GM12878 (cell line): ENCODE results near the gene PSTPIP2. TPM values are rescaled to one million over a fixed set of nuclear protein-coding genes. Genes with fewer than 3 reads are reported as not detected.

Experiments used
- BMI1 ChIP-seq: fragments of 450-650 bp; IDR thresholded peaks from 2 replicates; pipeline ENCODE4 v1.6.1; 2016; ENCODE audit warnings: mild to moderate bottlenecking, moderate library complexity, borderline replicate concordance
- CREM ChIP-seq: IDR thresholded peaks from 2 replicates; pipeline ENCODE4 v1.6.1; 2014; ENCODE audit warnings: antibody characterized with exemption, low read depth
- IRF5 ChIP-seq: fragments of 450-650 bp; IDR thresholded peaks from 2 replicates; pipeline ENCODE4 v1.6.1; 2017; ENCODE audit warnings: borderline replicate concordance
- JUNB ChIP-seq: IDR thresholded peaks from 2 replicates; pipeline ENCODE4 v1.6.1; 2016; ENCODE audit warnings: antibody characterized with exemption, mild to moderate bottlenecking
- LARP7 ChIP-seq: fragments of 450-650 bp; IDR thresholded peaks from 2 replicates; pipeline ENCODE4 v1.6.1; 2017; ENCODE audit warnings: mild to moderate bottlenecking
- POLR2AphosphoS2 ChIP-seq: IDR thresholded peaks from 2 replicates; pipeline ENCODE4 v1.6.1; 2011; ENCODE audit warnings: low read depth, mild to moderate bottlenecking, low read length, improper control_type of control experiment, moderate library complexity
- POU2F2 ChIP-seq: IDR thresholded peaks from 3 replicates; pipeline ENCODE4 v1.6.1; 2011; ENCODE audit warnings: low read depth, mild to moderate bottlenecking, low read length, borderline replicate concordance
- RAD51 ChIP-seq: fragments of 450-650 bp; IDR thresholded peaks from 2 replicates; pipeline ENCODE4 v1.6.1; 2016; ENCODE audit warnings: moderate library complexity, mild to moderate bottlenecking, inconsistent platforms
- RCOR1 ChIP-seq: conservative IDR thresholded peaks from 2 replicates; pipeline ENCODE4 v1.6.1; 2012; ENCODE audit warnings: low read depth, low read length, improper control_type of control experiment
- REST ChIP-seq: IDR thresholded peaks from 2 replicates; pipeline ENCODE4 v1.6.1; 2012; ENCODE audit warnings: mild to moderate bottlenecking, low read depth, low read length
- RFX5 ChIP-seq: IDR thresholded peaks from 2 replicates; pipeline ENCODE4 v1.6.1; 2011; ENCODE audit warnings: low read depth, low read length, improper control_type of control experiment
- SMC3 ChIP-seq: IDR thresholded peaks from 2 replicates; pipeline ENCODE4 v1.6.1; 2011; ENCODE audit warnings: low read length, improper control_type of control experiment, borderline replicate concordance
- SPI1 ChIP-seq: IDR thresholded peaks from 2 replicates; pipeline ENCODE4 v1.6.1; 2011; ENCODE audit warnings: low read depth, mild to moderate bottlenecking, low read length, moderate library complexity, borderline replicate concordance; ENCODE audit not compliant: insufficient read depth
- SUZ12 ChIP-seq: fragments of 200-600 bp; sonication (generic); IDR thresholded peaks from one replicate; pipeline ENCODE4 v1.6.1; 2018; ENCODE audit warnings: antibody characterized with exemption, mild to moderate bottlenecking; ENCODE audit not compliant: unreplicated experiment
- TAF1 ChIP-seq: IDR thresholded peaks from 2 replicates; pipeline ENCODE4 v1.6.1; 2011; ENCODE audit warnings: mild to moderate bottlenecking, low read depth, low read length, borderline replicate concordance
- YBX1 ChIP-seq: fragments of 450-650 bp; IDR thresholded peaks from 2 replicates; pipeline ENCODE4 v1.6.1; 2016; ENCODE audit warnings: antibody characterized with exemption
- ZNF217 ChIP-seq: fragments of 450-650 bp; IDR thresholded peaks from 2 replicates; pipeline ENCODE4 v1.6.1; 2017; ENCODE audit warnings: antibody characterized with exemption, mild to moderate bottlenecking
- ZNF592 ChIP-seq: fragments of 450-650 bp; IDR thresholded peaks from 2 replicates; pipeline ENCODE4 v1.6.1; 2017; ENCODE audit warnings: mild to moderate bottlenecking, moderate library complexity
- polyA plus RNA-seq, 11 experiments: library from polyadenylated mRNA; depleted of rRNA in 4 of 11; unstranded in 6 of 11; stranded (reverse) in 5 of 11; fragments of >200 nt; fragmentation: Nextera tagmentation in 4 of 11; fragmentation: Illumina TruSeq in 1 of 11; extraction: Ambion mirVana in 4 of 11; extraction: Trizol in 1 of 11; gene quantifications; 1 replicate in 1 of 11; 2 replicates in 10 of 11; pipeline versions ENCODE4 v1.2.1 to v1.2.3, GENCODE V29; 2011 to 2016; ENCODE audit warnings: inconsistent platforms in 2 of 11, missing spikeins in 2 of 11, low read depth in 1 of 11
- total RNA-seq, 4 experiments: library from RNA; depleted of rRNA in 3 of 4; stranded (reverse); fragments of >200 nt in 3 of 4; fragmentation: Illumina TruSeq in 1 of 4; extraction: Trizol in 1 of 4; gene quantifications; 2 replicates each; pipeline versions ENCODE4 v1.2.1 to v1.2.3, GENCODE V29; 2013 to 2021
- TF ChIP-seq, protein P1 (sequence below): fragments of 150-350 bp; IDR thresholded peaks from 2 replicates; pipeline ENCODE4 v1.6.1; 2016; ENCODE audit warnings: low read depth, low read length

PSTPIP2 gene
- total and polyA plus RNA-seq, 10 of the 15 experiments (the other 5 are each of a cell fraction or from before 2014, with no cell fraction given) = 0.69 to 38.4 (median 24.7) TPM

GRCh38 chr18:46013484-46014189, 58.4 kb downstream of the PSTPIP2 start (continued):
- TF ChIP-seq YBX1 = no peak
- no peak for TF ChIP-seq TAF1
- TF ChIP-seq CREM = peak; percentile 75
- peak; percentile 72 for TF ChIP-seq SPI1
- no peak for TF ChIP-seq POLR2AphosphoS2
- no peak for TF ChIP-seq IRF5
- peak; percentile 99 for TF ChIP-seq JUNB
- TF ChIP-seq SMC3 = no peak
- TF ChIP-seq, protein P1, sequence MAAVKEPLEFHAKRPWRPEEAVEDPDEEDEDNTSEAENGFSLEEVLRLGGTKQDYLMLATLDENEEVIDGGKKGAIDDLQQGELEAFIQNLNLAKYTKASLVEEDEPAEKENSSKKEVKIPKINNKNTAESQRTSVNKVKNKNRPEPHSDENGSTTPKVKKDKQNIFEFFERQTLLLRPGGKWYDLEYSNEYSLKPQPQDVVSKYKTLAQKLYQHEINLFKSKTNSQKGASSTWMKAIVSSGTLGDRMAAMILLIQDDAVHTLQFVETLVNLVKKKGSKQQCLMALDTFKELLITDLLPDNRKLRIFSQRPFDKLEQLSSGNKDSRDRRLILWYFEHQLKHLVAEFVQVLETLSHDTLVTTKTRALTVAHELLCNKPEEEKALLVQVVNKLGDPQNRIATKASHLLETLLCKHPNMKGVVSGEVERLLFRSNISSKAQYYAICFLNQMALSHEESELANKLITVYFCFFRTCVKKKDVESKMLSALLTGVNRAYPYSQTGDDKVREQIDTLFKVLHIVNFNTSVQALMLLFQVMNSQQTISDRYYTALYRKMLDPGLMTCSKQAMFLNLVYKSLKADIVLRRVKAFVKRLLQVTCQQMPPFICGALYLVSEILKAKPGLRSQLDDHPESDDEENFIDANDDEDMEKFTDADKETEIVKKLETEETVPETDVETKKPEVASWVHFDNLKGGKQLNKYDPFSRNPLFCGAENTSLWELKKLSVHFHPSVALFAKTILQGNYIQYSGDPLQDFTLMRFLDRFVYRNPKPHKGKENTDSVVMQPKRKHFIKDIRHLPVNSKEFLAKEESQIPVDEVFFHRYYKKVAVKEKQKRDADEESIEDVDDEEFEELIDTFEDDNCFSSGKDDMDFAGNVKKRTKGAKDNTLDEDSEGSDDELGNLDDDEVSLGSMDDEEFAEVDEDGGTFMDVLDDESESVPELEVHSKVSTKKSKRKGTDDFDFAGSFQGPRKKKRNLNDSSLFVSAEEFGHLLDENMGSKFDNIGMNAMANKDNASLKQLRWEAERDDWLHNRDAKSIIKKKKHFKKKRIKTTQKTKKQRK = no peak
- TF ChIP-seq ZNF592 = no peak
- no peak for TF ChIP-seq SUZ12
- no peak for TF ChIP-seq RFX5
- no peak for TF ChIP-seq ZNF217
- no peak for TF ChIP-seq POU2F2
- TF ChIP-seq RCOR1 = no peak
- TF ChIP-seq REST = no peak
- no peak for TF ChIP-seq LARP7
- TF ChIP-seq BMI1 = 0 out of 2 replicates have a peak, but pooled peaks have one; percentile 25
- TF ChIP-seq RAD51 = no peak
